ENCODE measurements around the gene NCAN. TPM values are rescaled to one million over a fixed set of nuclear protein-coding genes. Genes with fewer than 3 reads are reported as not detected.
"Not testable (repeated sequence)": the region's sequence is repeated elsewhere in the genome, so short reads cannot be mapped to it uniquely, and the experiment has no call there.

NCAN gene
- total and polyA plus RNA-seq, 2 of the 13 experiments (the other 11 are each of a cell fraction or from before 2014, with no cell fraction given) = not detected

GRCh38 chr19:19250196-19250801 is 38.5 kb downstream of the NCAN start:
- no peak overlapping the region for H2AFZ ChIP-seq (ENCODE audit: low read length)
- H3K9ac ChIP-seq (ENCODE audit: insufficient read depth, low read depth, low read length) = no peak overlapping the region
- FAIRE-seq (no peak), ATAC-seq (peak; percentile 68), DNase-seq (ENCODE audit: low spot score) (peak; percentile 23)
- no TSS peak for BruUV-seq (replicated peaks)
- H3K9me3 ChIP-seq (ENCODE audit: low read length) = no peaks in the 10 kb centered on the region
- no peaks in the 10 kb centered on the region for H3K36me3 ChIP-seq (replicated peaks in 1 of 2; ENCODE audit: control insufficient read depth in 1 of 2, insufficient read depth in 2 of 2, low read length in 2 of 2)
- no peak overlapping the region for H3K27ac ChIP-seq (ENCODE audit: extremely low read length, insufficient read depth, low read length)
- TF ChIP-seq HNF4A (CRISPR knock-in tag; IDR thresholded peaks at IDR 0.05) (peak; percentile 11; the same call in 1 of the 2 replicates), SKIL (CRISPR knock-in tag; IDR thresholded peaks at IDR 0.05; ENCODE audit: borderline replicate concordance) (peak; percentile 18; the same call in 1 of the 2 replicates), RERE (CRISPR knock-in tag; IDR thresholded peaks at IDR 0.05; ENCODE audit: low read depth) (no peak), RARA (CRISPR knock-in tag; IDR thresholded peaks at IDR 0.05) (peak; percentile 53; the same call in 1 of the 2 replicates)
- H3K4me3 ChIP-seq (replicated peaks in 1 of 3; ENCODE audit: insufficient read depth in 1 of 3, low read depth in 2 of 3, low read length in 3 of 3) = no peak overlapping the region
- peak overlapping the region; percentile 15; the same call in 1 of the 2 replicates for H3K4me2 ChIP-seq (ENCODE audit: low read depth, low read length)
- intact Hi-C loops (cut with micrococcal nuclease; ENCODE audit: unreplicated experiment) = no loop called here
- WGBS (ENCODE audit: low lambda C conversion rate) = 0% methylated on average over 4 of the region's 5 CpGs
- ChIA-PET CTCF (ENCODE audit: low intra/inter-chr PET ratio, low total read pairs) (no interaction called here), POLR2A (no interaction called here)
- H4K20me1 ChIP-seq (ENCODE audit: insufficient read depth, low read length) = no peaks in the 10 kb centered on the region
- no peaks in the 10 kb centered on the region for H3K79me2 ChIP-seq (ENCODE audit: insufficient read depth, low read length)
- H3K27me3 ChIP-seq (ENCODE audit: control insufficient read depth in 1 of 2, insufficient read depth in 2 of 2, low read length in 2 of 2) = peaks cover 0 to 10% of the 10 kb centered on the region in 2 experiments; a peak in 2 of 5 replicates
- in situ Hi-C loops (cut with HindIII; ENCODE audit: extremely low pct_ligation_motif_present, low pct_unique_long_range_greater_than_20kb) = no loop called here
- H3K4me1 ChIP-seq (ENCODE audit: insufficient read depth, low read length) = peaks cover 15% of the 10 kb centered on the region

DNA sequence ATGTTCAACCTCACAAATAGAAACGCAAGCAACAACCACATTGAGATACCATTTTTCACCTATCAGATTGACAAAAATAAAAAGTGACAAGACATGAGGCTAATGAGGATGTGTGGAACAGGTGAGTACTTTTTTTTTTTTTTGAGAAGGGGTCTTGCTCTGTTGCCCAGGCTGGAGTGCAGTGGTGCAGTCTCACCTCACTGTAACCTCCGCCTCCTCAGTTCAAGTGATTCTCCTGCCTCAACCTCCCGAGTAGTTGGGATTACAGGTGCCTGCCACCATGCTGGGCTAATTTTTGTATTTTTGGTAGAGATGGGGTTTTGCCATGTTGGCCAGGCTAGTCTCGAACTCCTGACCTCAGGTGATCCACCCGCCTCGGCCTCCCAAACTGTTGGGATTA is 41.7 kb downstream of the NCAN start:
- 39% methylated on average over 4 of the region's 6 CpGs for WGBS (ENCODE audit: low lambda C conversion rate)
- ATAC-seq; H3K27ac ChIP-seq (ENCODE audit: extremely low read length, insufficient read depth, low read length); H3K9me3 ChIP-seq (ENCODE audit: low read length); intact Hi-C loops (cut with micrococcal nuclease; ENCODE audit: unreplicated experiment); H3K36me3 ChIP-seq (replicated peaks in 1 of 2; ENCODE audit: control insufficient read depth in 1 of 2, insufficient read depth in 2 of 2, low read length in 2 of 2); H3K79me2 ChIP-seq (ENCODE audit: insufficient read depth, low read length); FAIRE-seq; in situ Hi-C loops (cut with HindIII; ENCODE audit: extremely low pct_ligation_motif_present, low pct_unique_long_range_greater_than_20kb); POLR2A ChIA-PET; H3K4me3 ChIP-seq (replicated peaks in 1 of 3; ENCODE audit: insufficient read depth in 1 of 3, low read depth in 2 of 3, low read length in 3 of 3); H2AFZ ChIP-seq (ENCODE audit: low read length); H3K9ac ChIP-seq (ENCODE audit: insufficient read depth, low read depth, low read length); H3K4me2 ChIP-seq (ENCODE audit: low read depth, low read length); CTCF ChIA-PET (ENCODE audit: low intra/inter-chr PET ratio, low total read pairs); BruUV-seq (replicated peaks); DNase-seq (ENCODE audit: low spot score); H4K20me1 ChIP-seq (ENCODE audit: insufficient read depth, low read length): not testable (repeated sequence)
- Histone ChIP-seq H3K27me3 (ENCODE audit: control insufficient read depth in 1 of 2, insufficient read depth in 2 of 2, low read length in 2 of 2) (peaks cover 0 to 23% of the 10 kb centered on the region in 2 experiments; a peak in 2 of 5 replicates), H3K4me1 (ENCODE audit: insufficient read depth, low read length) (peaks cover 31% of the 10 kb centered on the region)

All from HepG2 (cell line).